Right forelimb (tissue), 1 donor: ENCODE measurements around the gene VIT.

Experiments used
- DNase-seq: peaks from one replicate; pipeline ENCODE4 v3.0.0-alpha.2; 2018

Gene VIT, protein sequence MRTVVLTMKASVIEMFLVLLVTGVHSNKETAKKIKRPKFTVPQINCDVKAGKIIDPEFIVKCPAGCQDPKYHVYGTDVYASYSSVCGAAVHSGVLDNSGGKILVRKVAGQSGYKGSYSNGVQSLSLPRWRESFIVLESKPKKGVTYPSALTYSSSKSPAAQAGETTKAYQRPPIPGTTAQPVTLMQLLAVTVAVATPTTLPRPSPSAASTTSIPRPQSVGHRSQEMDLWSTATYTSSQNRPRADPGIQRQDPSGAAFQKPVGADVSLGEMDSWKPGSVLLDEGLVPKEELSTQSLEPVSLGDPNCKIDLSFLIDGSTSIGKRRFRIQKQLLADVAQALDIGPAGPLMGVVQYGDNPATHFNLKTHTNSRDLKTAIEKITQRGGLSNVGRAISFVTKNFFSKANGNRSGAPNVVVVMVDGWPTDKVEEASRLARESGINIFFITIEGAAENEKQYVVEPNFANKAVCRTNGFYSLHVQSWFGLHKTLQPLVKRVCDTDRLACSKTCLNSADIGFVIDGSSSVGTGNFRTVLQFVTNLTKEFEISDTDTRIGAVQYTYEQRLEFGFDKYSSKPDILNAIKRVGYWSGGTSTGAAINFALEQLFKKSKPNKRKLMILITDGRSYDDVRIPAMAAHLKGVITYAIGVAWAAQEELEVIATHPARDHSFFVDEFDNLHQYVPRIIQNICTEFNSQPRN

DNA sequence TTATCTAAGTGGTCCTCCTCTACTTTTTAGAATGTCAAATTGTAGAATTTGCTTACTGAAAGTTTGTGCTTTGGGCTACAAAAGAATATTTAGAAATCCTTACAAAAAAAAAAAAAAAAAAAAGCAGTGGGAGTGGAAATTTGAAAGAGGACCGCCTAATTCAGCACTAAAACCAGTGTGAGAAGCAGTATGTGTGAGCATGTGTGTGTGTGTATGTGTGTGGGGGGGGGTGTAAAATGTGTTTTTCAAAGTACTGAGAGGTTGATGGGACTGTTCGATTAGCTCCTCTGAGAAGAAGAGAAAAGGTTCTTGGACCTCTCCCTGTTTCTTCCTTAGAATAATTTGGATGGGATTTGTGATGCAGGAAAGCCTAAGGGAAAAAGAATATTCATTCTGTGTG, at the start of gene VIT:
TSS of gene VIT (plus strand) at position 175 of the 400 bp plus-strand sequence. CDS start 19,664 bp downstream, outside the sequence.
- no peak for DNase-seq

DNA sequence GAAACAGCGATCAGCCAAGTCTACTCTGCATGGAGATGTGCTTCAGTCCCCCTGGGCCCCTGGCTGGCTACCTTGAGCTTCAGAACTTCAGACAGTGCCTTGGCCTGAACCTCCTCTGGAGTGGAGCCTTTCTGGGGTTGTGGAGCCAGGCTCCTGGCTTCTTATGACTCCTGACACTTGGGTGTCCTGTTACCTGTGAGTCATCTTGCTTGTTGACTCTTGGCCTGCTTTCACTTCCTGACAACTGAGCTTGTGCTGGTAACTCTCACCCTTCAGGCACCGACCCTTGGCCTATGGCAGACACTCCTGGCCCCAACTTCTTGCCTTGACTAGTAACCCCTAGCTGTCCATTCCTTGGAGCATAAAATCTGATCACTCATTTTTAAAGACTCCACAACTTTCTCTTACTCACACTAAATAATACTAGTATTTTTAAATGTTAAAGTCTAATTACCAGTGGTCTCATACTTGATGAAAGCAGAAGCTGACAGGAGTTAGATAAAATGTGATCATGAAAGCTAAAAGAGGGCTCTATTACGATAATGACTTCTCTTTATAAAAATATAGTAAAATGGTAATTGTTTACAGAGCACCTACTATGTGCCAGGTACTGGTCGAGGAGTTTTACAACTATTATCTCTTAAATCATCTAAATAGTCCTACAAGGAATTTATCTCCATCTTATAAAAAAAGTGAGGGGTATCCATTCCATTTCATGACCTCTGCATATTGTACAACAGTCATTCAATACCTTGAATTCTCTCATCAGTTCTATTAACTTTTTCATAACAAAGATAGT, 46.3 kb upstream of the VIT start:
- no peak for DNase-seq

DNA sequence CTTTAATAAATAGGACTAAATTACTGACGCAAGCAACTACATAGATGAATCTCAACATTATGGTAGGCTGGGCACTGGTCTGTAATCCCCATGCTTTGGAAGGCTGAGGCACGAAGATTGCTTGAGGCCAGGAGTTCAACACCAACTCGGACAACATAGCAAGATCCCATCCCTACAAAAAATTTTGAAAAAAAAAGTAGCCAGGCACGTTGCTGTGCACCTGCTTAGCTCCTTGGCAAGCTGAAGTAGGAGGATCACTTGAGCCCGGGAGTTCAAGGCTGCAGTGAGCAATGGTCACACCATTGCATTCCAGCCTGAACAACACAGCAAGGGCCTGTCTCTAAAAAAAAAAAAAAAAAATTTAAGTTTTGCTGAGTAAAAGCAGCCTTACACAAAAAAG, 43.4 kb upstream of the VIT start:
- no peak for DNase-seq

DNA sequence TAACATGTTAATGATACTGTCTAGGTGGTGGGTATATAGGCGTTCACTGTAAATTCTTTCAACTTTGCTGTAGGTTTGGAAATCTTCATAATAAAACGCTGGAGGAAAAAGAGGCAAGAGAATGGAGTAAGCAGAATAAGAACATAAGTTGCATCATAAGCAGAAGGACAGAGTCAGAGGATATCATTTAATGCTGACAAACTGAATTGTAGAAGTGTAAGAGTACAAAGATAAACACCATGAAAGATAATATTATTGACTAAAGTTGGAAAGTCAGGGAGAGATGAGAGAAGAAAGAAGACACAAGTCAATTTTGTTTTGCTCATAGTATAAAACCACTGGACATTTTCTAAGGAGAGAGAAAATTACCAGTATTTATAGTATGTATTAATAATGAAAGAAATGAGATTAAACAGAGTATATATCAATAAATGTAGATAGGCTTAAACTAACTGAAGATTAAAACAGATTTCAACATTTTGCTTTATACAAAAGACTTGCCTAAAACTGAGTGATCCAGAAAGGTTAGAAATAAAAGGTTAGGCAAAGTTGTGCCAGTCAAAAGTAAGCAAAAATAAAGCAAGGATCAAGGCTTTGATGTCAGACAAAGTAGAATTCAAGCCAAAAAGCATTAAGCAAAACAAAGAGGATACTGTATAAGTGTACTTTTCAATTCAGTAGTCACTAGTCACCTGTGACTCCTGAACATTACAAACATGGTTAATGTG, 42.4 kb upstream of the VIT start:
- no peak for DNase-seq

DNA sequence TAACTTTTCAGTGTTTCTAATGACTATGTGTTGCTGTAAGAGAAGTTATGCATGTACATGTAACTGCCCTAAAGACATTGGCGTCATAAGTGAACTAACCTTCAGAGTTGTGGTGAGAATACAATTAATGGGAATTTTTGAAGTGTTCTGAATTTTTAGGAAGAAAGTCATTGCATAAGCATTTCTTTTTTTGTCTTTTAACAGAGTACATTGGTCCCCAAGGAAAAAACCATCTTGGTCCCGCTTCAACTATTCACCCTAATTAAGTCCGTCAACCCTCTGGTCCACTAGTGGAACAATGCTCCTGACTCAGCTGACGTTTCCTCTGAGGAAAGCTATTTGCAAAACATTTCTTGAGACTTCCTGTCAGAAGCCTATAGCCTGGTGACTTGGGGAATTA, 41.1 kb upstream of the VIT start:
- DNase-seq, result no peak

DNA sequence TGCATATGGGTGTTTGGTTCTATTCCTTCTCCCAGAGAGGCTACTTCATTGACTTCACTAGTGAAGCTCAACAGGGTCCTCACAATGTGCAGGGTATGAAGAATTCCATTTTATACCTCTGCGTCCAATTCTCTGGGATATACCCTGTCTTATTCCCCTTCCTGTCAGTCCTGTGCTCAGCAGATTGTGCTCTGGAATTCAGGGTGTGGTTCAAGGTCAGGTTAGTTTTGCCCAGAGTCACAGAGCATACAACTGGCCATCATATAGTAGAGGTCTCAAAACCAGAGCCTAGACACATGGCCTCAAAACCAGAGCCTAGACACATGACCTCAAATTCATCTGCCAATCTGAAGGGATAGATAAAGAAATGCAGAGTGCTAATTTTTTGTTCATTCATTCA, 38.8 kb upstream of the VIT start:
- DNase-seq, result no peak

DNA sequence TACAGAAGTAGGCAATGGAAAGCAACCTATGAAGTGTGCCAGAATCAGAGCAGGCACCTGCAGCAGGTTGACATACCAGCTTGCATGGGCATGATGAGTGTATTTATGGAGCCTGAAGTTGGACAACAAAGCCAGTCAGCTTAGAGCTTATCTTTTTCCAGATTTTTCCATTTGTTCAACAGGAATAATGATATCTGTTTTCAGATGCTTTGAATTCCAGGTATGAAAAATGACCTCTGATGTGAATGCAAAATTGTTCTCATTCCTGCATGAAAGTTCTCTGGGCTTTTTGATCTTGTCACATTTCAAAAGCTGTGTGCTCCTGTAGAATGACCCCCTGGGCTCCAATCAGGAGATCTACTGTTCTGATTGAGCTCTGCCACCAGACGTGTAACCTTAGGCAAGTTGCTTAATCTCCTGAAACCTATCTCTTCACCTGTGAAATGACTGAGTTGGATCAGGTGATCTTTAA, 38.2 kb upstream of the VIT start:
- DNase-seq, result no peak

DNA sequence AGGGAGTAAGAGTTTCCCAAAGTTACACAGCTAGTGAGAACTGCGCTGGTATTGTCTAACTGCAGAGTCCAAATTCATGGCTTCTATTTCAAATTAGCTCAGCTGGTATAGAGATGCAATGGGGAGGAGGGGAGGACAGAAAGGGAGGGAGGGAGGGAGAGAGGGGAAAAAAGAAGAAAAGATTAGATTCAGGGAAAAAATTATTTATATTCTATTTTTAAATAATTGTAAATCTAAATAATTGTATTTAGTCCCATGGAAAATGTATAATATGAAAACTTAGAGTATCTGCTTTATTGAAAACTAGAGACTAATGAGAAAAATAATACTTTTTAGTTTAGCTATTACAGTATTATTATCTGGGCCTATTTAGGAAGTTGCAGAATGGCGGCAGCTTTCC, 37.3 kb upstream of the VIT start:
- DNase-seq, result no peak

DNA sequence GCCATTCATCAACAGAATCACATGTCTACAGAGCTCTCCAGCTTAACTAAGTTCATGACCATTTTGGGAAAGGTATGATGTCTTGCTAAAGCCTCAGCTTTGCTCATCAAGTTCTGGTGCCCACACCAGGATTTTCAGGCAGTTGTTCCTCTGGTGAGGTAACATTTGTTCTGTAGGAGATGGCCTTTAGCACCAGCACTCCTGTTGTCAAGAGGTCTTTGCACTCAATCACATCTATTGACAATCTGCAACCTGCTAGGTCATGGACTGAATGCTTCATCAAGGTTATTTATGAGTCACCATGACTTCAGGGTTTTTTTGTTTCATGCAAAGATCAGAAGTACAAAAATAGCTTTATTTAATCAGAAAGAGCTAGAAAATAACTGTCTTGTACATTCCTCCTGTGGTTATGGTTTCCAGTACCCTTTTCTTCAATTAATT, 36.6 kb upstream of the VIT start:
- DNase-seq, result no peak

DNA sequence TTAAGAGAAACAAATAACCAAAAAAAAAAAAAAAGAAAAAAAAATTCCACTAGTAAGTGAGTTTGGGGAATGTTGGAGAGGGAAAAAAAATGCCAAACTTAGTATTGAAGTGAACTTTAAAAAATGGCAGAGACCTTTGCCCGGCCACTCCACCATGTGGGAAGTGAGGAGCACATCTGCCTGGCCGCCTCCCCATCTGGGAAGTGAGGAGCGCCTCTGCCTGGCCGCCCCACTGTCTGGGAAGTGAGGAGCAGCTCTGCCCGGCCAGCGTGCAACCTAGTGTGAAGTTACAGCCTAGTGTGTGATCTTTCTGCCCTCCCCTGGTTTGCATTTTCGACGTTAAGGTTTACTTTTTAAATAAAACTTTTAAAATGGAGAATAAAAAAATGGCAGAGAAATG, 33.9 kb upstream of the VIT start:
- DNase-seq, result no peak

DNA sequence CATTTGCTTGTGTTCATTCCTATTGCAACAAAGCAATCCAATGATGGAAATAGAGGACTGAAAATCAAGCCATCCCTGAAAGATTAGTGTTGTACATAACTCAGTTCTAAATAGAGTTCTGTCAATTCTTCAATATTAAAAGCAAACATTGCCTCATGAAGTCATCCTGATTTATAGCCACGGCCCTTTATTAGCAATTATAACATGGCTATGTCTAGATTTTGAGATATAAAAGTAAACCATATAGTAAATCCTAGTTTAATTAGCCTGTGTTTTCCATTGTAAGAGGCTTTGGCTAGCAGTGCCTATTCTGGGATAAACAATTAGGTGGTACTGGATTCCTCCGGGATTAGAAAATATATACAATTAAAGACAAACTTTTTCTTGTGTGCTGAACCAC, 33.2 kb upstream of the VIT start:
- DNase-seq, result no peak

DNA sequence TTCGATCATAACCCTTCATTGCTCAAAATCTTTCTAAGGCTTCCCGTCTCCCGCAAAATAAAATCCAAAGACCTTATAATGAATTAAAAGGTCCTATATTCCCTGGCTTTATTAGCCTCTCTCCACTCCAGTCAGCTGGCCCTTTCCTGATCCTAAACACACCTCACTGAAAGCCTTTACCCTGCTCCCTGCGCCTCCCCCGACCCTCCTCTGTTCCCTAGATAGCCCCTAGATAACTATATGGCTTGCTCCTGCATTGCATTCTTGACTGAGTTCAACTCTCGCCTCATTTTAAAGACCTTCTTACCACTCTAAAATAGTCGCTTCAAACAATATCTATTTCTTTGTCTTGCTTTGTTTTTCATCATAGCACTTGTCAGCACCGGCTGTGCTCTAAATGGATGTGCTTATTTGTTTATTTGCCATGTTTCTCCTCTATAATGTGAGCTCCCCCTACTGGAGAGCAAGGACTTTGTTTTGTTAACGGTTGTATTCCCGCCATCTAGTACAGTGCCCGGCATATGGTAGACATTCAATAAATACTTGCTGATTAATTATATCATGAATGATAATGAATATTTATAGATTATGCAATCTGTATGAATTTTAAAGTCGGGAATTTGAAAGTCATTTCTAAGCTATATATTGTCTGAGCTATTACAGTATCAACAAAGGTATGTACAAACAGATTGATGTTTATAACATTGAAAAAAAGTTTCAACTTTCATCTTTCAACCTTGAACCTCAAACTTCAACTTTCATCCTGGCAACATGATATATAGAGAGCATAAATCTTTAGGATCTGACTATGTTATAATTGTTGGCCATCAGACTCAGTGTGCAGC, 32.4 kb upstream of the VIT start:
- no peak for DNase-seq

DNA sequence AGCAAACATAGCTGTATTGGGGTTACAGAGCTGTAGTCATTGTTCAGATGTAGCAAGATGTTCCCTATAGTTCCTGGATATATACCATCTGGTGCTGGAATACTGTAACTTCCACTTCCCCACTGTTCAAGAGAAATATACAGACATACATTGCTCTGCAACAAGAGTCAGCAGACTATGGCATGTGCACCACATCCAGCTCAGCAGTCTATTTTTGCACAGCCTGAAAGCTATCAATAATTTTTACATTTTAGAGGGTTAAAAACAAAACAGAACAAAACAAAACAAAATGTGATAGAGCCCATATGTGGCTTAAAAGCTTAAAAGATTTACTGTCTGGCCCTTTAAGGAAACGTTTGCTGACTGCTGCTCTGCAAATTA, 31.8 kb upstream of the VIT start:
- DNase-seq, result no peak

DNA sequence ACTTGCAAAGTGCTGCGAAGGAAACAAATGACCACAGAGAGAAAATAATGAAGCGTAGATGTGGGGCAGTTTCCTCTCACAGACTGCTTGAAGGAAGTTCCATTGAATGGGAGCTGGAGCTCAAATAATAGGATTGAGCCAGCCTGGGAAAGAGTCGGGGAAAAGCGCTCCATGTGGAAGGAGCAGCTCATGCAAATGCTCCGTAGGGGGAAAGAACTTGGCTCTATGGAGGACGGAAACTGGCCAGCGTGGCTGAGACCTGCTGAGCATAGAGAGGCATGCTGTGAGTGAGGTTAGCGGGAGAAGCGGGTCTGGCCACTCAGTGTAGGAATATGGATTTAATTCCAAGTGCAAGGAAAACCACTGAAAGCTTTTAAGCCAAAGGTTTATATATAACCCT, 28.6 kb upstream of the VIT start:
- no peak for DNase-seq

DNA sequence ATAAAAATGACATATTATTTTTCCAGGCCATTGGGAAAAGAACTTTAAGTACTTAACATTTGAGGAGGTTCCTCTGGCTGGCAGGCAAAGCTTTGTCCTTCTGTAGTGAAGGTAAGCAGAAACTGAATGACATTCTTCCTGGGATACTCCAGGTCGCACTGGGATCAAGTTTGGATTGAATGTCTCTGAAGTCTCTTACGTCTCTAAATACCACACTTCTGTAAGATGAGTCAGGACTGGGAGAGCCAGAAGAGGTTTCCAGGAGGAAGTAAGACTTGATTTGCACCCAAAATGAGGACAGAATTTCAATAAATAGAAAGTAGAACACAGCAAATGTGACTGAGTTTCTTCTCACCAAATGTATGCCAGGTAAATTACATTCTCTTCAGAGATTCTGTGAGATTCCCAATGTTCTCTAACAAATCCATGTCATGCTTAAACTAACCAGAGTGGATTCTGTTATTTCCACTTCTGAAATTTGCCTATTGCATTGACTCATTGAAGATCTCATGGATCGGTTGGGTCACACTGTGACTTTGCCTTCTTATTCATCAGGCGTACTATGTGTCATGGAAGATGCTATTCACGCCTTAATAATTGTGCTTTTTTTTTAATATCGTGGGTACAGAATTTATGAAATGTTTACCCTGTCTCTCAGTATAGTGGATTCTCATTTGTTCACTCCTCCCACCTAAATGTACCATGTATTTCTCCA, 25.5 kb upstream of the VIT start:
- DNase-seq, result no peak

DNA sequence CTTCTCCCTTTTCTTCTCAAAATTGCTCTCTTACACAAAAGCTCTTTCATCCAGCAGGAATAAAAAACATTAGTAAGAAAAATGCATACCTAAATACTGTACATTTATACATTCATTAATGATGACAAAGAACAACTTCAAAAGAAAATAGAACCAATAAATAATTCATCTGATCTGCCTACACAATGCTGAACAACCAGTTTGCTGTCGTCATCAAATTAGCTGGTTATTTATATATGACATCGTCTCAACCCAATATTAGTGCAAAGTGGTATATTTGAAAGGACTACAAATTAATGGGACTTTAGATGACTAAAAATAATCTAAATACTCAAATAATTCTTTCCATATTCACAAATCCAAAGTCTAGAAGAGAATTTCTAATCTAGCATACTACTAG, 24.8 kb upstream of the VIT start:
- DNase-seq, result no peak

DNA sequence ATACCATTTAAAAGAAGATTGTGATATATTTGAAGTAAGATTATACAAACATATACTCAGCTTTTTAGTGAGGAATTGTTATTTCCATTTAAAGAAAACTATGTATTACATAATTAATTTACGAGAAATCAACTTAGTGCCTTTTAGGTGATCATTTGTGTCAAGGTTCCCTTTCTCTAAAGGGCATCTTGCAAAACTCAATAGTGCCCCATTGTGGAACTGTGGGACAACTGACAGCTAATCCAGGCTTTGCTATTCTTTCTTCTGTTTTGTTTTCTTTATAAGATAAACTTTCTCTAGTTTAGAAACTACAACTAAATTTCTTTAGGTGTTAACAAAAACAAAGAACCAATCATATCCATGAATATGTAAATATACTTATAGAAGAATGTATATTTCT, 24.3 kb upstream of the VIT start:
- DNase-seq, result no peak

DNA sequence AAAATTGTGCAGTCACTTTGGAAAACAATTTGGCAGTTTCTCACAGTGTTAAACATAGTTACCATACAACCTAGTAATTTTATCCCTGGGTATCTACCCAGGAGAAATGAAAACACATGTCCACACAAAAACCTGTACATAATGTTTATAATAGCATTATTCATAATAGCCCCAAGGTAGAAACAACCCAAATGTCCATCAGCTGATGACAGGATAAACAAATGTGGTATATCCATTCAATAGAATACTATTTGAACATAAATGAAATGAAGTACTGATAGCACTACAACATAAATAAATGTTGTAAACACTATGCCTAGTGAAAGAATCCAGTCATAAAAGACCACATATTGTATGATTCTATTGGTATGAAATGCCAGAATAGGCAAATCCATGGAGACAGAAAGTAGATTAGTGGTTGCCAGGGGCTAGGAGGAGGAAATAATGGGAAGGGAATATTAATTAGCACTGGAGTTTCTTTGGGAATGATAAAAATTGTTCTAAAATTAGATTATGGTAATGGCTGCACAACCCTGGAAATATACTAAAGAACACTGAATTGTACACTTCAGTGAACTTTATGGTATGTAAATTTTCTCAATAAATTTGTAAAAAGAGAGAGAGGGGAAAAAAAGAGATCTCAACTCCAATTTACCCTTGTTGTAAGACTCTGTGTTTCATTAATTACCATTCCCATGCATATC, 20.8 kb upstream of the VIT start:
- no peak for DNase-seq

DNA sequence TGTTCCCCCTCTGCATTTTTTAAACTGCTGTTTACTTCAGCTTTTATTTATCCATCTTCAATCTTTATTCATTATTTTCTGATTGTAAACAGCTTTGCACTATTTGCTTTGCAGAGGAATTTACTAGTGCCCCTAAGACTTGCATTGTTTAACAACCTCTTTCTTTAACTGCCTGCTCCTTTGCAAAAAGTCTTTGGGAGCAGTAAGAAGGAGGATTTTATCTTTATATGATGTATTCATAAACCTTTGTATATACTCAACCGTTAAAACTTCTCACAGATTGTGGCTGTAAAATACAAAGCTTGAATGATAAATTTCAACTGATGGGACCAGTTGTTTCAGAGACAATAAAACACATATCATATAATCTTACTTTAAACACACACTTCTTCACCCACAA, 20.1 kb upstream of the VIT start:
- no peak for DNase-seq

DNA sequence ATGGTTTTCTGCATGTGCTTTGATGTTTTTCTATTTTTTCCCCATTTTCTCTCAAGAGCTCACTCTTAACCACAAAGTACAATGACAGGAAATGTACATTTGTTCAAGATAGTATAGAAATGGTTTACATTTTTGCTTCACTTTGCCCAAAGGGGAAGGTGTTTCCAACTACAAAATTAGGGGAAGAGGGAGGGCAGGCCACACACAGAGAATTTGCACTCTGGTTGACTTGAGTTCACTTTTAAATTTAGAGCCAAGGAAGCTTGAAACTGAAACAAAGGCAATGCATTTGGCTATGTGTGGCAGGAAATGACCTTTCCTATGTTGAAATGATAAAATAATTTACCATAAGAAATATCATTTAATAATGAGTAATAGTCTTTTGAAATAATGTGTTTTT, 19.1 kb upstream of the VIT start:
- DNase-seq, result no peak
